Mesothelial cell of epicardium (in vitro differentiated cells): ENCODE measurements around the gene TRMT2A. TPM values are rescaled to one million over a fixed set of nuclear protein-coding genes. Genes with fewer than 3 reads are reported as not detected.

Source experiments
- DNase-seq, 2 experiments: peaks; one replicate each; pipeline ENCODE4 v3.0.0; 2021; ENCODE audit warnings: low spot score in 2 of 2; ENCODE audit not compliant: unreplicated experiment in 2 of 2
- H3K27ac Mint-ChIP-seq: 2 replicates; pipeline ENCODE4 v1.8.0; 2021; ENCODE audit warnings: mixed read lengths
- H3K27me3 Mint-ChIP-seq: 2 replicates; pipeline ENCODE4 v1.8.0; 2021; ENCODE audit warnings: low read depth, mixed read lengths
- H3K36me3 Mint-ChIP-seq: 2 replicates; pipeline ENCODE4 v1.8.0; 2021; ENCODE audit warnings: mixed read lengths
- H3K4me1 Mint-ChIP-seq: 2 replicates; pipeline ENCODE4 v1.8.0; 2021; ENCODE audit warnings: mixed read lengths
- H3K4me3 Mint-ChIP-seq: 2 replicates; pipeline ENCODE4 v1.8.0; 2021; ENCODE audit warnings: mild to moderate bottlenecking, moderate library complexity, mixed read lengths
- H3K9me3 Mint-ChIP-seq: 2 replicates; pipeline ENCODE4 v1.8.0; 2021; ENCODE audit warnings: mixed read lengths
- total RNA-seq: library from RNA; stranded (reverse); gene quantifications from 3 replicates; pipeline ENCODE4 v1.2.1, GENCODE V29; 2021
- TF ChIP-seq, protein P1 (sequence below): fragments of 200-600 bp; sonication (generic); IDR thresholded peaks from one replicate; pipeline ENCODE4 v1.5.0; 2021; ENCODE audit warnings: antibody characterized with exemption; ENCODE audit not compliant: unreplicated experiment

Gene TRMT2A
- total RNA-seq, 1 donor from 2014 or later: 76.0 TPM

DNA sequence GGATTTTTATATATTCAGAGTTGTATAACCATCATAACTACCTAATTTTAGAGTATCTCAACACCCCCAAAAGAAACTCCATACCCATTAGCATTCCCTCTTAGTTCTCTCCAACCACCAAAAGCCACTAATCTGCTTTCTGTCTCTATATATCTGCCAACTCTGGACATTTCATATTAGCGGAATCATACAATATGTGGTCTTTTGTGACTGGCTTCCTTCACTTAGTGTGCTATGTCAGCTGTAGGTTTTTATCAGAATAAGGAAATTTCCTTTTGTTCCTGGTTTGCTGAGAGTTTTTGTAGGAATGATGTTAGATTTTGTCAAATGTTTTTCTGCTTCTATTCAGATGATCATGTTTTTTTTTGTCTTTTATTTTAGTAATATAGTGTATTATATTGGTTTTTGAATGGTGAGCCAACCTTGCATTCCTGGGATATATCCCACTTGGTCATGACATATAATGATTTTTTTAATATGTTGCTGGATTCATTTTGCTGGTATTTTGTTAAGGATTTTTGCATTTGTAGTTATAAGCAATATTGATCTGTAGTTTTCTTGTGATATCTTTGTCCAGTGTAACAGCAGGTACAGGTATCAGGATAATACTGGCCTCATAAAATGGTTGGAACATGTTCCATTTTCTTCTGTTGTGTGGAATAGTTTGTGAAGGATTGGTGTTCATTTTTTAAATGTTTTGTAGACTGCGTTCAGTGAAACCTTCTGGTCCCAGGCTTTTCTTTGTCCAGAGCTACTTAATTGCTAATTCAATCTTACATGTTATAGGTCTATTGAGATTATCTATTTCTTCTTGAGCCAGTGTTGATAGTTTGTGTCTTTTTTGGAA, 20.2 kb downstream of the TRMT2A start:
- no peaks in the 10 kb centered on the region for H3K4me1 Mint-ChIP-seq
- peaks cover 19% of the 10 kb centered on the region for H3K9me3 Mint-ChIP-seq
- no peak overlapping the region for H3K27ac Mint-ChIP-seq
- no peak overlapping the region for H3K4me3 Mint-ChIP-seq
- peaks cover 66% of the 10 kb centered on the region for H3K36me3 Mint-ChIP-seq
- TF ChIP-seq, protein P1, sequence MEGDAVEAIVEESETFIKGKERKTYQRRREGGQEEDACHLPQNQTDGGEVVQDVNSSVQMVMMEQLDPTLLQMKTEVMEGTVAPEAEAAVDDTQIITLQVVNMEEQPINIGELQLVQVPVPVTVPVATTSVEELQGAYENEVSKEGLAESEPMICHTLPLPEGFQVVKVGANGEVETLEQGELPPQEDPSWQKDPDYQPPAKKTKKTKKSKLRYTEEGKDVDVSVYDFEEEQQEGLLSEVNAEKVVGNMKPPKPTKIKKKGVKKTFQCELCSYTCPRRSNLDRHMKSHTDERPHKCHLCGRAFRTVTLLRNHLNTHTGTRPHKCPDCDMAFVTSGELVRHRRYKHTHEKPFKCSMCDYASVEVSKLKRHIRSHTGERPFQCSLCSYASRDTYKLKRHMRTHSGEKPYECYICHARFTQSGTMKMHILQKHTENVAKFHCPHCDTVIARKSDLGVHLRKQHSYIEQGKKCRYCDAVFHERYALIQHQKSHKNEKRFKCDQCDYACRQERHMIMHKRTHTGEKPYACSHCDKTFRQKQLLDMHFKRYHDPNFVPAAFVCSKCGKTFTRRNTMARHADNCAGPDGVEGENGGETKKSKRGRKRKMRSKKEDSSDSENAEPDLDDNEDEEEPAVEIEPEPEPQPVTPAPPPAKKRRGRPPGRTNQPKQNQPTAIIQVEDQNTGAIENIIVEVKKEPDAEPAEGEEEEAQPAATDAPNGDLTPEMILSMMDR: no peak
- H3K27me3 Mint-ChIP-seq: no peaks in the 10 kb centered on the region
- no peak for DNase-seq

DNA sequence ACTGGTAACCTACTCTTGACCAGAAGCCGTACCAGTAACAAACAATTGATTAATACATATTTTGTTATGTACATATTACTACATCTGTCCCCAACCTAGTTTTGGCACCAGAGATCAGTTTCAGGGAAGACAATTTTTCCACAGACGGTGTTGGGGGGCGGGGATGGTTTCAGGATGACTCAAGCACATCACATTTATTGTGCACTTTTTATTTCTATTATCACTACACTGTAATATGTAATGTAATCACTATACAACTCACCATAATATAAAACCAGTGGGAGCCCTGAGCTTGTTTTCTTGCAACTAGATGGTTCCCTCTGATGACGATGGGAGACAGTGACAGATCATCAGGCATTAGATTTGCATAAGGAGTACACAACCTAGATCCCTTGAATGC, 21.5 kb downstream of the TRMT2A start:
- H3K27ac Mint-ChIP-seq: no peak overlapping the region
- H3K36me3 Mint-ChIP-seq: peaks cover 79% of the 10 kb centered on the region
- H3K4me1 Mint-ChIP-seq: no peaks in the 10 kb centered on the region
- no peak for DNase-seq
- no peaks in the 10 kb centered on the region for H3K27me3 Mint-ChIP-seq
- TF ChIP-seq, protein P1: no peak
- no peak overlapping the region for H3K4me3 Mint-ChIP-seq
- H3K9me3 Mint-ChIP-seq: peaks cover 19% of the 10 kb centered on the region

DNA sequence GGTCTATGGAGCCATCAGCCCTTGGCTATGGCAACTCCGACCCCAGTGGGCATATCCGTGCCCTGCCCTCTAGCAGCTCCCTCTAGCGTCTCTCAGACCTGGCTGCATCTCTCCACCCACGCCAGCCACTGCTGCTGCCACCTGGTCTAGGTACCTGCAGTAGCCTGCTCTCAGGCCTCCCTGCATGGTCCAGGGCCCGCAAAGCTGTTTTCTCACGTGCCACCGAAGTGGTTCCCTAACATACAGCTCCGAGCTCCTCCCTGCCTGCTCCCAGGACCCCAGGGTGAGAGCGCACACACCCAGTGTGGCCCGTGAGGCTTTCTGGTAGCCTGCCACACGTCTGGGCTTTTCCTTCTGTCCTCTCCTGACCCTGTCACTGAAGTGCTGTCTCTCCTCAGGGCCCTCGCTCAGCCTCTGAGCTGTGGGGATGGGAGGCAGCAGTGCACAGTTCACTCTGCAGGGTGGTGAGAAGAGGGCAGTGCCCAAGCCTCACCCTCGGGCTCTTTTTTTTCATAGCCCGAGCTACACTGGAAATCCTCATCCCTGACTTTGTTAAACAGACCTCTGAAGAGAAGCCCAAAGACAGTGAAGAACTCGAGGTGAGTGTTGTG, 22.7 kb downstream of the TRMT2A start:
- TF ChIP-seq, protein P1: no peak
- no peak for DNase-seq
- Mint-ChIP-seq H3K36me3 (peaks cover 75% of the 10 kb centered on the region), H3K4me3 (no peak overlapping the region), H3K9me3 (peaks cover 19% of the 10 kb centered on the region), H3K27ac (no peak overlapping the region), H3K4me1 (no peaks in the 10 kb centered on the region), H3K27me3 (no peaks in the 10 kb centered on the region)

DNA sequence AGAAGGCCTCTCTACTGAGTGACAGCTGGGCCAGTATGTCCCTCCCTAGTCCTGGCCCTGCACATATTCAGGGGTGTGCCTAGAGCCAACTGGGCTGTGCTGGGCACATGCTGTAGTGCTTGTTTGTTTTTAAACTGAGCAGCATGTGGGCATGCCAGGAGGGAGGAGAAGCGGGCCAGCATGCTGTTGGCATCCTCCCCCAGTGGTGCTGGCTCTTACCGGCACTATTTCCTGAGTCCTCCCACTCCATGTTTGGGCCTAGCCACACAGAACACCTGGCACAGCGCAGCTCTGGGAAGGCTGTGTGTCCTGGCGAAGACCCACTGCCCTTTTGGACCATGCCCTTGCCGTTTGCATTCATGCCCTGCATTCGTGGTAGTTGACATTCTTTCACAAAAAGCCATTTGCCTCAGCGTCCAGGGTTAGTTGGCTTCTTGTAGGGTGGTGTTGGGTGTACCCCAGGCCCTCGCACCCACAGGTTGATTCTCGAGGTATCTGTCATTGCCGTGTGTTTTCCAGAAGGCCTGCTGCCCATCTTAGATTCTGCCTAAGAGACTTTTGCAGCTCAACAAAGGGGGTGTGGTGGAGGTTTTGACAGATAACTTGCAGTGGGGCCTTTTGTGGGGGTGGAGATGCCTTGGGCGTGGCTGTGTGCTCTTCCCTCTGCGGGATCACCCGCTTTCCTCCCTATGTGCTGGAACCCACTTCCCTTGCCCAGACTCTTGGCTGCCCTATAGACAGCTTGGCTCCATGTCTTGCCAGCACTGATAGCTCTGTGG, 23.4 kb downstream of the TRMT2A start:
- no peaks in the 10 kb centered on the region for H3K27me3 Mint-ChIP-seq
- H3K4me1 Mint-ChIP-seq: no peaks in the 10 kb centered on the region
- peaks cover 19% of the 10 kb centered on the region for H3K9me3 Mint-ChIP-seq
- no peak for DNase-seq
- no peak overlapping the region for H3K4me3 Mint-ChIP-seq
- peaks cover 76% of the 10 kb centered on the region for H3K36me3 Mint-ChIP-seq
- TF ChIP-seq, protein P1: no peak
- H3K27ac Mint-ChIP-seq: no peak overlapping the region

DNA sequence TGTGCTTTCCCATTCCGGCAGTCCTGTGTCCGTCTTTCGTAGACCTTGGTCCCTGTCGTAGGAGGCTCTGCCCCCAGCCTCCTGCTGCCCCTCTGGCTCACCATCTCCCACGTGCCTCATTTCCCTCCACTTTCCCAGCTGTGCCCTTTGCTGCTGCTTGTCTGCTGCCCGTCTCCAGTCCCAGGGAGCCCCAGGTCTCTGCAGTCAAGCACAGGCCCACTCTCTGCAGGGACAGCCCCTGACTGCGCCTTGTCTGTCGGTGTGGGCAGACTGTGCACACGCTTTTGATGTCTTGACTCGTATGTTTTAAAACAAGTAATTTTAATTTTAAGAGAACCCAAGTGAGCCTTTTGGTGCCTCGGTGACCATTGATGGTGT, 24.6 kb downstream of the TRMT2A start:
- peaks cover 76% of the 10 kb centered on the region for H3K36me3 Mint-ChIP-seq
- peaks cover 17% of the 10 kb centered on the region for H3K9me3 Mint-ChIP-seq
- TF ChIP-seq, protein P1: no peak
- no peak overlapping the region for H3K27ac Mint-ChIP-seq
- H3K4me1 Mint-ChIP-seq: no peaks in the 10 kb centered on the region
- no peak for DNase-seq
- no peaks in the 10 kb centered on the region for H3K27me3 Mint-ChIP-seq
- H3K4me3 Mint-ChIP-seq: no peak overlapping the region
